Left lung (tissue), 10 donors: ENCODE data around the gene RSRC1. TPM values are rescaled to one million over a fixed set of nuclear protein-coding genes. Genes with fewer than 3 reads are reported as not detected.
"Not testable (repeated sequence)": the region's sequence is repeated elsewhere in the genome, so short reads cannot be mapped to it uniquely, and the experiment has no call there.

Source experiments
- ATAC-seq: fragments of 200-7000 bp; cut with Tn5 transposase; one replicate; pipeline ENCODE4 v1.9.1; 2020; ENCODE audit warnings: moderate library complexity
- DNase-seq, 4 donors: peaks; one replicate each; pipeline ENCODE4 v3.0.0-alpha.2; 2013 to 2020
- H3K27ac ChIP-seq, 2 donors: fragments of 200-600 bp; sonication (generic) in 1 of 2; one replicate each; pipeline versions ENCODE4 v1.5.0 to v1.8.0; 2020 to 2021
- H3K27me3 ChIP-seq, 2 donors: fragments of 200-600 bp; sonication (generic) in 1 of 2; one replicate each; pipeline versions ENCODE4 v1.5.0 to v1.8.0; 2020 to 2021
- H3K36me3 ChIP-seq, 2 donors: fragments of 200-600 bp; sonication (generic) in 1 of 2; one replicate each; pipeline versions ENCODE4 v1.5.0 to v1.8.0; 2020 to 2021
- H3K4me1 ChIP-seq, 2 donors: fragments of 200-600 bp; one replicate each; pipeline ENCODE4 v1.8.0; 2021
- H3K4me3 ChIP-seq, 2 donors: fragments of 200-600 bp; sonication (generic) in 1 of 2; one replicate each; pipeline versions ENCODE4 v1.5.0 to v1.8.0; 2020 to 2021; ENCODE audit warnings: mild to moderate bottlenecking in 1 of 2
- H3K9me3 ChIP-seq, 2 donors: fragments of 200-600 bp; sonication (generic) in 1 of 2; one replicate each; pipeline versions ENCODE4 v1.5.0 to v1.8.0; 2020 to 2021
- intact Hi-C, 2 donors: fragments of 100-400 bp; cut with DNase I; formaldehyde crosslinking; loops; one replicate each; pipeline versions ENCODE4 v1.11.2 to v1.14.2; 2022
- polyA plus RNA-seq, 6 donors: library from polyadenylated mRNA; unstranded; fragments of 120-200 nt; gene quantifications; one replicate each; pipeline ENCODE4 v1.2.1, GENCODE V29; 2013; ENCODE audit not compliant: insufficient read length in 6 of 6
- total RNA-seq, 2 donors: library from RNA; stranded (reverse); fragmentation: NEBNext Ultra II Directional; extraction: Animal tissue kit (Norgen Biotek cat#: 25700); gene quantifications; one replicate each; pipeline ENCODE4 v1.2.1, GENCODE V29; 2021
- TF ChIP-seq, protein P1 (sequence below), 2 donors: fragments of 200-600 bp; sonication (generic) in 1 of 2; IDR thresholded peaks; one replicate each; pipeline versions ENCODE4 v1.5.0 to v1.8.0; 2021; ENCODE audit warnings: antibody characterized with exemption in 2 of 2
- donor health status: DM: no; HTN: yes; CAD: no.
- donor health status: DM: no; HTN: no; CAD: no.

Gene RSRC1
- total and polyA plus RNA-seq, 8 donors: 23.7 to 30.7 (median 27.6) TPM

DNA sequence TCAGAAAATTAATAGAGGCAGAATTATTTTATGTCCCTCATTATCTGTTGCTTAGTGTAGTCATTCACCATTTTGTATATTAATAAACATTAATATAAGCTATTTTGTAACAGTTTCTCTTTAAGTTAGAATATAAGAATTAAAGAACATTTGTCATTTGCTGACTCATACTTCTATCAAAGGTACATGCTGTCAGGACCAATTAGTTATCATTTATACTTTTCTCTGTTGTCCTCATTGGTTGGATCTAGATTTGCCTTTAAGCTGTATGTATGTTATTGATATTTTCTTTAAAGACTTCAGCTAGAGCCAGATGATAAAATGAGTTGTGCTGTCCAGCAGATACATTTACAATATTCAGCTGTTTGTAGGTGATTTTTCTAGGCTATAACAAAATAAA lies 292.7 kb downstream of the RSRC1 start:
- intact Hi-C loops: no loop called here
- DNase-seq (no peak), ATAC-seq (no peak)
- Histone ChIP-seq H3K4me1 (no peaks in the 10 kb centered on the region), H3K27ac (no peak overlapping the region), H3K4me3 (no peak overlapping the region), H3K36me3 (no peaks in the 10 kb centered on the region), H3K27me3 (no peaks in the 10 kb centered on the region), H3K9me3 (no peaks in the 10 kb centered on the region)
- TF ChIP-seq, protein P1, sequence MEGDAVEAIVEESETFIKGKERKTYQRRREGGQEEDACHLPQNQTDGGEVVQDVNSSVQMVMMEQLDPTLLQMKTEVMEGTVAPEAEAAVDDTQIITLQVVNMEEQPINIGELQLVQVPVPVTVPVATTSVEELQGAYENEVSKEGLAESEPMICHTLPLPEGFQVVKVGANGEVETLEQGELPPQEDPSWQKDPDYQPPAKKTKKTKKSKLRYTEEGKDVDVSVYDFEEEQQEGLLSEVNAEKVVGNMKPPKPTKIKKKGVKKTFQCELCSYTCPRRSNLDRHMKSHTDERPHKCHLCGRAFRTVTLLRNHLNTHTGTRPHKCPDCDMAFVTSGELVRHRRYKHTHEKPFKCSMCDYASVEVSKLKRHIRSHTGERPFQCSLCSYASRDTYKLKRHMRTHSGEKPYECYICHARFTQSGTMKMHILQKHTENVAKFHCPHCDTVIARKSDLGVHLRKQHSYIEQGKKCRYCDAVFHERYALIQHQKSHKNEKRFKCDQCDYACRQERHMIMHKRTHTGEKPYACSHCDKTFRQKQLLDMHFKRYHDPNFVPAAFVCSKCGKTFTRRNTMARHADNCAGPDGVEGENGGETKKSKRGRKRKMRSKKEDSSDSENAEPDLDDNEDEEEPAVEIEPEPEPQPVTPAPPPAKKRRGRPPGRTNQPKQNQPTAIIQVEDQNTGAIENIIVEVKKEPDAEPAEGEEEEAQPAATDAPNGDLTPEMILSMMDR (IDR thresholded peaks at IDR 0.05): no peak

DNA sequence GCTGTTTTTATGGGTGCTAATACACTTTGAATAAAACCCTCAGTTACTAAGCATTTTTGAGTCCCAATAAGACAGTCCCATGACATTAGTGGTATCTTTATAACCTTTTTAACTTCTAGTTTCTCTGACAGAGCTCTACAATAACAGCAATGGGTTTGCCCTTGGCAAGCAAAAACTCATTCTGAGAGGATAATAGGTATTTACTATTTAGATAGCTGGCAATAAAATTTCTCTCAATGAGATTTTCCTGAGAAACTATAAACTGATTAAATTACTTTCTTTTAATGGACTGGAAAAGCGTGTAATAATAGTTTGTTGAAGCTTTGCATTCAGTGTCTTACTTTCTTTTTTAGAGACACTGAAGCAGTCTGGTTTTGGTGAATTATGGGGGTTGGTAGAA lies 293.1 kb downstream of the RSRC1 start:
- DNase-seq (no peak), ATAC-seq (no peak)
- Histone ChIP-seq H3K36me3 (no peaks in the 10 kb centered on the region), H3K9me3 (no peaks in the 10 kb centered on the region), H3K27ac (no peak overlapping the region), H3K27me3 (no peaks in the 10 kb centered on the region), H3K4me1 (no peaks in the 10 kb centered on the region), H3K4me3 (no peak overlapping the region)
- TF ChIP-seq, protein P1 (IDR thresholded peaks at IDR 0.05): no peak
- intact Hi-C loops: no loop called here

DNA sequence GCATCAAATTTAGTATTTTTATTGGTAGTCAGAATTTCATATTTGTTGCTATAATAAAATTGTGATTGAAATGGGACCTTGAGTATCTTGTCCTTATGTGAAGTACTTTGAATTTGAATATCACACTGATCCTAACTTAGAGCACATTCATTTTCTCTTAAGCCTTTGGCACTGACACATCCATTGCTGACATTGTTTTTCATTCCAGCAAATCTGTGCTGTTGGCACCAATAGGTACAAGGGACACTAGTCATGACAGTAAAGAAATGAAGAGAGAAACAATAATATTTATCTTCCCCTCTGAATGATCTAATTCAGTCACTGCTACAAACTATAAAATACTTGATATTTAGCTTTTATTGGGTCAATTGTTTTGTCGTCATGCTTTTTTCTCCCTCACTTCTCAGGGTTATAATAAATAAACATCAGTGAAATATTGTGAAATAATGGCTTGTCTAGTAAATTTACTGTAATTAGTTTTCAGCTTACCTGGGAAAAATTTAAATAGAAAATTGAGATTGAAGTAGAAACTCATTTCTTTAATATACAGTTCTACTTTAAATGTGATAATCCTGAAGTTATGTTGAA lies 294.3 kb downstream of the RSRC1 start:
- Histone ChIP-seq H3K4me1 (no peaks in the 10 kb centered on the region), H3K9me3 (no peaks in the 10 kb centered on the region), H3K27me3 (no peaks in the 10 kb centered on the region), H3K36me3 (no peaks in the 10 kb centered on the region), H3K27ac (no peak overlapping the region), H3K4me3 (no peak overlapping the region)
- no peak for ATAC-seq
- intact Hi-C loops: no loop called here
- DNase-seq: no peak
- TF ChIP-seq, protein P1 (IDR thresholded peaks at IDR 0.05): no peak

DNA sequence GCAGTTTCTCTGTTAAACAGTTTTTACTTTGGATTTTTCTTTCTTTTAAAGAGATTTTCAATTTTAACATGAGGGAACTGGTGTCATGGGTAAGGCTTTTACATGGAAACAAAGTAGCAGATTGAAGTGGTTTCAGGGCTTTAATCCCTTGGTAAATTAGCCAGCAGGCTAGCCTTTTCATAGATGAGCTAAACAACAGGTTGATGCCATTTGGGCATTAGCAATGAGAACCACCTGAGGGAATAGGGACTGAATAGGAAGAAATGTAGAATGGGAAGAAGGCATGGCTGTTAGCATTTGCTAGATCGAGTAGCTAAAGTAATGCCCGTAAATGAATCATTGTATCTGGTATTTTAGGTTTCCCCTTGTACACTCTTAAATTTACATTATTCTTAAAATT lies 295.6 kb downstream of the RSRC1 start:
- no peaks in the 10 kb centered on the region for H3K9me3 ChIP-seq
- no peaks in the 10 kb centered on the region for H3K36me3 ChIP-seq
- H3K4me1 ChIP-seq: no peaks in the 10 kb centered on the region
- no peak for ATAC-seq
- TF ChIP-seq, protein P1 (IDR thresholded peaks at IDR 0.05): no peak
- no peak overlapping the region for H3K4me3 ChIP-seq
- DNase-seq: no peak
- intact Hi-C loops: no loop called here
- no peak overlapping the region for H3K27ac ChIP-seq
- H3K27me3 ChIP-seq: no peaks in the 10 kb centered on the region

DNA sequence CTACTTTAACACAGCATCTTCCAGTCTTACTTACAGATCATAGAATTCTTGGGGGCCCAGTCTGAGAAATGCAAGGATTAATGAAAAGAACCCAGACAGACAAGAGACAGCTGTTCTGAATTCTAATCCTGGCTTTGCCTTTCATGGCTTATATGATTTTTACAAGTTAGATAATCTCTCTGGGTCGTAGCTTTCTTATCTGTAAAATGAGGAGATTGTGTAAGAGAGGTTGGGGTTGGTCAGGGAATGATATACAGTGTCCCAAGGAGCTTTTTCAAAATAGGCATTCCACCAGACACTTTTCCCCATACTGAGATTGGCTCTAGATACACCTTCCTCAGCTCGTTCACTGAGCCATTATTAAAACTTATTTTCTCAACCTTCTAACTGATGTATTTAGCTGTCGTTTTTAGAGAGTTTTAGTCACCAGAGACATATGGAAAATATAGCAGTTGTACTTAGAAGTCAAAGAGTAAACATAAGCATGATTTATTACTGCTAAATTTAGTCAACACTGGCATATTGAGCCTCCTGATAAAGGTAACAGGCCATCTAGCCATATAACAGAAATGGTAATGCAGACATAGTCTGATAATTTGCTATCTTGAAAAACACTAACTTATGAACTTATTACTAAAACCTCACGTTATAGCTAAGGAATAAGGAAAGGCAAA lies 298.1 kb downstream of the RSRC1 start:
- Histone ChIP-seq H3K36me3 (no peaks in the 10 kb centered on the region), H3K27ac (no peak overlapping the region), H3K4me3 (no peak overlapping the region), H3K9me3 (no peaks in the 10 kb centered on the region), H3K27me3 (no peaks in the 10 kb centered on the region), H3K4me1 (no peaks in the 10 kb centered on the region)
- intact Hi-C loops: no loop called here
- DNase-seq (no peak), ATAC-seq (no peak)
- TF ChIP-seq, protein P1 (IDR thresholded peaks at IDR 0.05): no peak

DNA sequence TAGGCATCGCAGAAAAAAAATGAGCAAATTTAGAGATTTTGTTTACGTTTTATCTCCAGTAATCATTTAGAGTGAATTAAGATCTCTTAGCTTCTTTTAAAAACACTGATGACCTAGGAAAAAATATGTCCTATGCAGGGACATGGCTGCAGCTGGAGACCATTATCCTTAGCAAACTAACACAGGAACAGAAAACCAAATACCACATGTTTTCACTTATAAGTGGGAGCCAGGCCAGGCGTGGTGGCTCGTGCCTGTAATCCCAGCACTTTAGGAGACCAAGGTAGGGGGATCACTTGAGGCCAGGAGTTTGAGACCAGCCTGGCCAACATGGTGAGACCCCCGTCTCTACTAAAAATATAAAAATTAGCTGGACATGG lies 298.6 kb downstream of the RSRC1 start:
- ATAC-seq, H3K27me3 ChIP-seq, H3K27ac ChIP-seq, H3K4me3 ChIP-seq, H3K9me3 ChIP-seq, H3K4me1 ChIP-seq, intact Hi-C loops, H3K36me3 ChIP-seq: not testable (repeated sequence)
- peak in 1 of 4 donors; percentile 15 for DNase-seq
